ENCODE data around the gene TIMM17A.
"Not testable (repeated sequence)": the region's sequence is repeated elsewhere in the genome, so short reads cannot be mapped to it uniquely, and the experiment has no call there.

The TIMM17A gene

GRCh38 chr1:201941420-201942128, 13.7 kb upstream of the TIMM17A start:
- no peak for DNase-seq

GRCh38 chr1:201942129-201942495, 13.2 kb upstream of the TIMM17A start:
- DNase-seq: no peak

- DNase-seq: no peak
Observed at GRCh38 chr1:201944002-201944401, 11.3 kb upstream of the TIMM17A start.

- DNase-seq: no peak
Observed at GRCh38 chr1:201944639-201945038, 10.7 kb upstream of the TIMM17A start.

- peak; percentile 61 for DNase-seq
Observed at GRCh38 chr1:201945157-201945556, 10.1 kb upstream of the TIMM17A start.

- DNase-seq: no peak
Observed at GRCh38 chr1:201945863-201946223, 9.5 kb upstream of the TIMM17A start.

GRCh38 chr1:201946224-201946908, 8.9 kb upstream of the TIMM17A start, which contains the start of gene LMOD1:
Gene LMOD1 (minus strand): TSS chr1:201946548. CDS start chr1:201946340, 208 bp downstream.
- peak; percentile 73 for DNase-seq

- no peak for DNase-seq
Observed at GRCh38 chr1:201947697-201948008, 7.7 kb upstream of the TIMM17A start.

- DNase-seq: no peak
Observed at GRCh38 chr1:201949491-201949890, 5.8 kb upstream of the TIMM17A start.

GRCh38 chr1:201954263-201955008, 867 bp upstream of the TIMM17A start:
- peak; percentile 61 for DNase-seq

GRCh38 chr1:201955729-201956143, 433 bp downstream of the TIMM17A start:
- no peak for DNase-seq

GRCh38 chr1:201958348-201958747, 3.0 kb downstream of the TIMM17A start:
- no peak for DNase-seq

GRCh38 chr1:201962382-201962781, 7.1 kb downstream of the TIMM17A start:
- DNase-seq: not testable (repeated sequence)

- no peak for DNase-seq
Observed at GRCh38 chr1:201964261-201964660, 9.0 kb downstream of the TIMM17A start.

- no peak for DNase-seq
Observed at GRCh38 chr1:201966171-201966570, 10.9 kb downstream of the TIMM17A start.

- no peak for DNase-seq
Observed at GRCh38 chr1:201968202-201968925, 13.1 kb downstream of the TIMM17A start.

GRCh38 chr1:201970334-201971159, 15.2 kb downstream of the TIMM17A start:
- no peak for DNase-seq

- DNase-seq: no peak
Observed at GRCh38 chr1:201982082-201982622, 26.8 kb downstream of the TIMM17A start.

GRCh38 chr1:201982623-201983379, 27.5 kb downstream of the TIMM17A start, which contains the start of gene RNPEP:
Gene RNPEP (plus strand): TSS chr1:201982648. CDS start chr1:201982667, 19 bp downstream.
- DNase-seq: peak; percentile 93

- DNase-seq: no peak
Observed at GRCh38 chr1:201983380-201983805, 28.1 kb downstream of the TIMM17A start.

- DNase-seq: no peak
Observed at GRCh38 chr1:201984446-201984845, 29.1 kb downstream of the TIMM17A start.

Data from OCI-M1 (cell line).